Fibroblast of the conjunctiva (primary cell): ENCODE data around the gene GPC6.

Experiments used
- DNase-seq: peaks from one replicate; pipeline ENCODE4 v3.0.0-alpha.2; 2010; ENCODE audit warnings: low read depth

The GPC6 gene

DNA sequence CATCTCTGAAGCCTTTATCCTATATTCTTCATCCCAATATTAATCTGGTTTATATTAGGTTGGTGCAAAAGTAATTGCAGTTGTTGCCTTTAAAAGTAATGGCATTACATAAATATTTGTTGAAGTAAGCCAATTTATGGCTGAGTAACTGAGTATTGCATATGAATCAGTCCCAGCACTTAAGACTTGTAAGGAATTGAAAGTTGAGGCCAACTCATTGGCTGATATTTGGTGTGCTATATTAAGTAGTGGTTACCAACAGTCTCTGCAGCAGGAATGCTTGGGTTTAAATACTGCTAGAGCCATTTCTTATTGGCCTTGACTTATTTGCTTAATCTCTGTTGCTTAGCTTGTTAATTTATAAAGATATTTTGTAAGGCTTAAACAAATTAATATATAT lies 460.7 kb downstream of the GPC6 start:
- DNase-seq, result no peak

DNA sequence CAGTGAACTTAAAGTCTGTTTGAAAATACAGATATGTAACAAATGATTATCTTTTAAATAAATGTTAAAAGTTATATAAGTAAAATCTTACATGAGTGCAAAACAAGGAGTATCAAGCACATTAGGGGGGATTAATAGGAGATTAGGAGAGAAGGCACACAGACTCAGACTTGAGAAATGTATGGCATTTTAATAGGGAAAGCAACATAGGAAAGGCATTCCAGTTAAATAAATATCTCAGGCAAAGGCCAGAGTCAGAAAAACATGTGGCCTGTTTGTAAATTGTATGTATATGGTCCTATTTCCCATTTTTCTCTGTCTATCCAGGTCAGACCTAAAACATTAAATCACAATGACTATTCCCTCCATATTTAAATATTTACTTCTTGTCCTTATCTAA lies 462.7 kb downstream of the GPC6 start:
- DNase-seq, result no peak

DNA sequence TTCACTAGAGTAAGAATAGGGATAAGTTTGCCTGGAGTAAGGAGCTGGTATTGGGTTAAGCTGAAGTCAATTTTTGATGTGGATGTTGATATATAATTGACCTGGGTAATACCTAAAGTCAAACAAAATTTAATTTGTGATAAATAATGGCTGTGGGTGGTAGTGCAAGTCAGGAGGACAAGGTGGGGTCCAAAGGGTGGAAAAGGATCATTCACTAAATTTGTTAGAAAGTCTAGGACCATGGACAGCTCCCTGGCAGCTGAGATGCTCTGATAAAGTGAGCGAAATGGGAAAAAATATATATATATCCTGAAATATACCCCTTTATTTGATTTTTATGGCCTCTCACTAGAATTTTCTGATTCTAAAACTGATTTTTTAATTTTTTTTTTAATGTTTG lies 463.5 kb downstream of the GPC6 start:
- no peak for DNase-seq

DNA sequence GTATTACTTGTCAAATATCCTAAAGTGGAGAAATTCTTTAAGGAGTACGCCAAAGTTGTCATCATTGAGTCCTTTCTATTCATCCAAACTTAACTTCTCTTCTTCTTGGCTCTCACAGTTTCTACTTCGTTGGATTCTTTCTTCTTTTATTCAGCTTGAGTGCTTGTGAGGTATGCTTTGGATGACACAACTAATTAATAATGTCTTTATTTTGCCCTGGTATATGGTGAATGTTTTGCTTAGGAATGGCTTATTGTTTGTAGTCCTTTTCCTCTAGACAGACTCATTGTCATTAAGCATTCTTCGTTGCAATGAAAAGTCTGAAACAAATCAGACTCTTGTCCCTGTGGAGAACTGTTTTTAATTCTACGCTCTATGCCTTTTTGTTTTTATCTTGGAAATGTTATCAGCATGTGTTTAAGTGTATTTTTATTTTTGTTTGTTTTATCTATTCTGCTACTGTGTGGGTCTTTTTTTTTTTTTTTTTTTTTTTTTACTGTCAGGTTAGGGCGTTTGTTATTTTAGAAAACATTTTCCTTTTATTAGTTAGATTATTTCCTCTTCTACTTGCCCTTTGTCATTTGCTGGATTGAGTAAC lies 471.5 kb downstream of the GPC6 start:
- DNase-seq, result no peak

DNA sequence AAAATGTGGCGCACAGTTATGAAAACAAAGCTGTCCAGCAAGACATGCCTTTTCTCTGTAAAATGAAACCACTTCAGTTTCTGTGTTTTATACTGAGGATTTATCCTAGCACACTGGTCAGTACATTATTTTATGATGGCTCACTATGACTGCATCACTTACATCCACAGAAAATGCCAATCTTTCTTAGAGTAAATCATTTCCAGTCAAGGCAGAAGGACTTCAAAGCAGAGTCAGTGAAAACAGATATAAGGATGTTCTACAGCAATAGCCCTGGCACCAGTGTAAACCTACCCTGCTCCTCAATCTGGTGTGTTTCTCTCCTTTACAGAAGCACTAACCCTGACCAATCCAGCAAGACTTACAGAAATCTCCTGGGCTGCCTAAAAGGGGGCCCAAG lies 473.5 kb downstream of the GPC6 start:
- DNase-seq, result no peak

DNA sequence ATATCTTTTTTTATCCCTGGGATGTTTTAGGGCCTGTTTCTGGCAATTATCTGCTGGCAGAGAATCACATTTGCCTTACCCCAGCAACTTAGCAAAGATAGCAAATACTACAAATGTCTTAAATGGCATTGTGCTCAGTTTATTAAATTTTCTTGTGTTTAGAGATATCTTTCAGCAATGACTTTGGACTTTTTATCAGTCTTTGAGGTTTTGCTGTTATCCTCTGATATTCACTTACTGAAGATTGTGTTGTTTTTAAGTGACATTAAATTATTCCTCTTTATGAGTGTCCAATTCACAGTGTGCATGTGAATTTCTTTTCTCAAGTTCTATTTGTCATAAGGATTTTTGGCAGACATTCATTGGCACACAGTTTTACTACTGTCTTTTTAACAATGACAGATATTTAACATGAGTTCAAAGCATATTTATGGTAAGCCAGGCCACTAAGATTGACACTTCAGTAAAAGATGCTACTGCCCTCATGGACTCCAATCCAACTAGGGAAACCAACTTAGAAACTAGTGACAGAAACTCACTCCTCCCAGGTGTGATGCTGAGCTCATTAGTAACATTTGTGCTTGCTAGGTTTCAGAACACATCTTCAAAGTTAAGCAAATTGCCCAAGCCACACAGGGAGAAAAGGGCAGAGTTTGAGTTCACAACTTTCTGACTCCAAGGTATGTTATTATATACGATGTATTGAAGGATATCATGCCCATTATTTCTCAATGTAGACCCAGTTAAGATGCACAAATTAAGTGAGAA lies 481.9 kb downstream of the GPC6 start:
- DNase-seq, result no peak

DNA sequence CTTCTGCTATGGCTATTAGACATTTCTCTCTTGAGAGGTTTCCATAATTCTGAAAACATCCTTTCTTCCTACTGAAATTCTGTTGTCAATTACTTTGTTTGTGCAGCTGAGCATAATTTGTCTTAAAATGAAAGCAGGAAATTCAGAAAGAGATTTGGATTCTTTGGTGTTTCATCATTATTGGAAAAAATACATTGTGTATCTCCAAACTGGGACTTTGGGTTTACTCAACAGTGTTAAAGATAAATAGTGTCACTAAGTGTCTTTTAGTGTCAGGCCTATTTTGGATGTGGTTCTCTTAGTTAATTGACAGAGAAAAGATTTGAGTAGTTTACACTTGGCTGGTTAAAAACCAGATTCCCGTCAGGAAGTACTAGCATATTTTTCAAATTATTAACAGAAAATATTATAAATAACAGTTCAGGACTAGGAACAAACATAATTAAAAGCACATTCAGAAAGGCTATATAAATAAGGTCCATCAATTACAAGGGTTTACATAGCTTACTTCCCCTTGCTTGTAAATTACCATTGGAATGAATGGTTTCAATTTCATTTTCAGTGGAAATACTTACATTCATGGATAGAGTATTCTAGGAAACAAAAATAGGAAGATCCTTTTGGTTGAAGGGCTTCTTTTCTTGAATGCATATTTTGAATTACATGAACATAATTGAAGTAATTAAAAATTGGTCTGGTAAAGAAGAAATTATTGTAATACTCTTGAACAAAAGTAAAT lies 483.1 kb downstream of the GPC6 start:
- DNase-seq, result no peak

DNA sequence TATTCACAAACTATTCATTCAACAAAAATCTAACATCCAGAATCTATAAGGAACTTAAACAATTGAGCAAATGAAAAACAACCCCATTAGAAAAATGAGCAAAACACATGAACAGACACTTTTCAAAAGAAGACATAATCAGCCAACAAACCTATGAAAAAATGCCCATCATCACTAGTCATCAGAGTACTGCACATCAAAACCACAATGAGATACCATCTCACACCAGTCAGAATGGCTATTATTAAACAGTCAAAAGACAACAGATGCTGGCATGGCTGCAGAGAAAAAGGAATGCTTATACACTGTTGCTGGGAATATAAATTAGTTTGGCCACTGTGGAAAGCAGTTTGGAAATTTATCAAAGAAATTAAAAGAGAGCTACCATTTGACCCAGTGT lies 487.6 kb downstream of the GPC6 start:
- no peak for DNase-seq

DNA sequence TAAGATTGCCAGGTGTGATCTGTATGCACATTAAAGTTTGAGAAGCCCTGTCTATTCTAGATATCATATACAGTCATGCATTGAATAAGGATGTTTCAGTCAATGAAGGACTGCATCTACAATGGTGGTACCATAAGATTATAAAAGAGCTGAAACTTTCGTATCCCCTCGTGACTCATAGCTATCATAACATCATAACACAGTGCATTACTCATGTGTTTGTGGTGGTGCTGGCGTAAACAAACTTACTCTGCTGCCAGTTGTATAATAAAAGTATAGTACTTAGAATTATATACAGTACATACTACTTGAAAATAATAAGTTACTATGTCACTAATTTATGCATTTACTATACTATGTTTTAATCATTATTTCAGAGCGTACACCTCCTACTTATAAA lies 489.3 kb downstream of the GPC6 start:
- DNase-seq, result no peak

DNA sequence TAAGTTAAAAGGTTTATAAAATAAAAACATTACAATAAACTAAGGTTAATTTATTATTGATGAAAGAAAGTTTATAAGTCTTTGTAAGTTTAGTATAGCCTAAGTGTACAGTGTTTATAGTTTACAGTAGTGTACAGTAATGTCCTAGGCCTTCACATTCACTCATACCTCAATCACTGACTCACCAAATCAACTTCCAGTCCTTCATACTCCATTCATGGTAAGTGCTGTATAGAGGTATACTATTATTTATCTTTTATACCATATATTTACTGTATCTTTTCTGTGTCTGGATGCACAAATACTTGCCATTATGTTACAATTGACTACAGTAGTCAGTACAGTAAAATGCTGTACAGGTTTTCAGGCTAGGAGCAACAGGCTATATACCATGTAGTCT lies 490.0 kb downstream of the GPC6 start:
- no peak for DNase-seq

DNA sequence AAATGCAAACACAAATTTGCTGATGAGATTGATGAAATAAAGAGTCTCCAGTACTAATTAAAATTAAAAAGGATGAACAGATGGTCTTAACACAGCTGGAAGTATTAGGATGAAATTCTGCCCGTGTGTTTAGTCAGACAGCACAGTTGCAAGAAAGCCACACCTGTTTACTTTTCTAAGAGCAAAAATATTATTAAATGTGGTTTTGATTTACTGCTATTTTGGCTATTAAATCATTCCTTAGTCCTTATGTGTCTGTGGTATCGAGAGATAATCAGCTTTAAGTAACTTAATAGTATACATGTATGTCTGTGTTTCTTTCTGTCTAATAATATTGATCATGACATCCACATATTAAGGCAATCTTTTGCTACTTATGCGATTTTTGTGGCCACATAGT lies 494.9 kb downstream of the GPC6 start:
- no peak for DNase-seq

DNA sequence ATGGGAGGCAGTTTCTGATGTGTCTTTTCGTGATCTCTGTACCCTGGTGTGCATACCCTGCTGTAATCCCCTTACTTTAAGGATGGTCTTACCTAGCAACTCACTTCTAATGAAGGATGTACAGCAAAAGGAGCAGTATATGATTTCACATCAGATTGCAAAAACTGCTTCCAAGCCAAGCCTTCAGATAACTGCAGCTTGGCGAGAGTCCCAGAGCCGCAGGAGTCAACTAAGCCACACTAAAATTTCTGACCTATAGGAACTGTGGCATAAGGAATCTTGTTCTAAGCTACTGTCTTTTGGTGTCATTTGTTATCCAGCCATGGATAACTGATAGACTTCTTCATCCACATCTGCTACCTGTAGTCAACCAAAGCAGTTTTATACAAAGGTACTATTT lies 496.7 kb downstream of the GPC6 start:
- DNase-seq, result no peak

DNA sequence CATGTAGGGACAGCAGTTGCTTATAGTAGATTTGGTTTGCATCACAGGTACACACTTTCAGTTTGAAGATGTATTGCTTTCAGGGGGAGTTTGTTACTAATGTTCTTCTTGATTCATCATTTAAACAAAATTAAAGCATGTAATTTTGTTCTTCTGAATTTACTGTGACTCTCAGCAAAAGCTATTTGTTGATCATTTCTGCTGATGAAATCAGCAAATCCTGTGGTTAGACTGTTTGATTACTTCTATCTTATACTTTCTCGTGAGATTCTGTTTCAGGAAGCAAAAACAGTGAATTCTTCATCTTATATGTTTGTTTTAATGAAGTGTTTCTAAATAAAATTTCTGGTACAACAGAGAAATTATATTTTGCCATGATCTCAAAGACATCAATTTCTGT lies 497.6 kb downstream of the GPC6 start:
- no peak for DNase-seq

DNA sequence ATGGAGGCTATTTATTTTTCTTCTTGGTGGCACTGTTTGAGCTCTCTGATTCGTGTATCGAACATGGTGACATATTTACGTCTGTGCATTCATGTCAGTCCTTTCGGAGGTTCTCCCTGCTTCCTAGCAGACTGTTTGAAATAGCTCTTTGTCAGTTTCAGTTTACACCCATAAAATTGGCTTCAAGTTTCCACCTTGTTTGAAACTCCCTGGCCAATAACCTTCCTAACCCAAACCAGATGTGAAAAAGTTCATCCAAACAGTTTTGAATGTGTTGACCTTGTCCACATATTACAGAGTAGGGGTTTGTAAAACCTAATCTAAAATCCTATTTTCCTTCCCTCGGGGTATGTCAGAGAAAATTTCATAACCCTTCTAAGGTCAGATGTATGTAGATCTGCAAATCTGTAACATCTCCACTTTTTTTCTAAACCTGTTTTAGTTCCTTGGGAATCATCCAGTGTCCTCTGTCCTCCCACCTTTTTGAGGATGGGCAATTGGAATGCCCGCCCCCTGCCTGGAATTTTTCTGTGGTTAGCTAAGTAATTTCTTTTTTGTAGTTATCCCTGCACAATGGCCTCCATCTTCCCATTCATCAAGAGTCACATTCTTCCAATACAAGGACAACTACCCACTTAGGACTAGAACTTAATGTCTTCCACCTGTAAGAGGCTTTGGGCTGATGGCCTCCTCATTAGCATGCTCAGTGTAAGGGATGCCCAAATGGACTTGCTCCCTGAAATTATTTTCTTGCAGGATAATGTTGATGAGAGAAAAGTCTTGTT lies 499.8 kb downstream of the GPC6 start:
- DNase-seq, result peak; percentile 43

DNA sequence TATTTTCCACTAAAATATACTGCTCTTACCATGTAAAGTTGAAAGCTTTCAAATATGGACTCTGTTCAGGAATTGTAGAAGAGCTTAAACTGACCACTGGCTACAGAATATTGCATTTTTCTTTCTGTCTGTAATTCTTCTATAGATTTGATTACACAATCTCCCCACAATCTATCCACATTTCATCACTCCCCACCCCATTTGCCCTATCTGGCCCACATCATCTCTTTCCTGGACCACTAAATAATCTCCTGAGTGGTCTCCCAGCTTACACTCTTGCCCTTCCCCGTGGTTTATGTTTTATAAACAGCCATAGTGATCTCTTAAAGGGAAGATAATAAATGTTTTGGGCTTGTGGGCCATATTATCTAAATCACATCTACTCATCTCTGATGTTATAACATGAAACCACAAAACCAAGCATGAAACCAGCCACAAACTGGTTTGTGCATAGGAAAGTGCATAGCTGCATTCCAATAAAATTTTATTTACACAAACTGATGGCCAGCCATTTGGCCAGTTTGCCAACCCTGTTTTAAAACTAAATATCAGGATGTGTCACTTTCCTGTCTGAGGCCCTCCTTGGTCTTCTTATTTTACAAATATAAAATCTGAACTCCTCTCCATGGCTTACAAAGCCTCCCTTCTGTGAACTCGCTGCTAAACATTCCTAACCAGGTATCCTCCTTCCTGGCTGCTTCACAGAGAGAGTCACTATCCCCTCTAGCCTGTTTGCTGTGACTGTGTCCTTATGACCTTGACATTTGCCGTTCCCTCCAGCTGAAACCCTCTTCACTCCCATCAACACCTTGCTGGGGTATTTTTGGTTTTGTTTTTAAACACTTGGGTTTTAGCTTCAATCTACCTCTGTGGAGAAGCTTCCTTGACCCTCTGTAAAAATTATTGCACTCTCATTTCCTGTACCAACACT lies 500.9 kb downstream of the GPC6 start:
- DNase-seq, result no peak

DNA sequence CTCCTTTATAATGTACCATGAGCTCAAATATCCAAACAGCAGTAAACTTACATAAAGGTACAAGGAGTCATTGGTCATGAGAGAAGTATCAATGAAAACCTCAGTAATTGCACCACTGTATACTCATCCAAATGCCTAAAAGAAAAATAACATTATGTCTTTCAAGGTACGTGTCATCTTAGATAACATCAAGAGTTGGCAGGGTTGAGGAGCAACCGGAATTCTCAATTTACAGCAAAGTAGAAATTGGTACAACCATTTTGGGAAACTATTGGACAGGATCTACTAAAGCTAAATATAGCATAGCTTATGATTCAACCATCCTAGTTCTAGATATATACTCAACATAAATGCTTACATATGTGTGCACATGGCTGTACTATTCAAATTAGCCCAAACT lies 502.8 kb downstream of the GPC6 start:
- no peak for DNase-seq

DNA sequence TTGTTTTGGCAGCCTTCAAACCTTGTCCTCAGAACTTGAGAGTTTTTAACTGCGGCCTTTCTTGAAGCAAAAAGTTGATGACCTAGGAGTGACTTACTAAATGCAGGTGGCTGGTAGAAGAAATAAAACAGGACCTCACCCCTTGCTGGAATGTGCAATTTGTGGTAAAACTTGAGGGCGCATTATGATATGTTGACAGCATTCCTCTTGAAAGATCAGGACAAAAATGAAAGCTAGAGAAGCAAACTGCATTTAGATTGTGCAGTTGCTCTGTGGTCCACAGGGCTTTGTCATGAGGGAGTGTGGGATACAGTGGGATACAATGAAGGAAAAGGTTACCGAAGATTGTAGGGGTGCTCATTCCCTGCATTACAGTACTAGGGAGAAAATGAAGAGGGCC lies 504.2 kb downstream of the GPC6 start:
- no peak for DNase-seq

DNA sequence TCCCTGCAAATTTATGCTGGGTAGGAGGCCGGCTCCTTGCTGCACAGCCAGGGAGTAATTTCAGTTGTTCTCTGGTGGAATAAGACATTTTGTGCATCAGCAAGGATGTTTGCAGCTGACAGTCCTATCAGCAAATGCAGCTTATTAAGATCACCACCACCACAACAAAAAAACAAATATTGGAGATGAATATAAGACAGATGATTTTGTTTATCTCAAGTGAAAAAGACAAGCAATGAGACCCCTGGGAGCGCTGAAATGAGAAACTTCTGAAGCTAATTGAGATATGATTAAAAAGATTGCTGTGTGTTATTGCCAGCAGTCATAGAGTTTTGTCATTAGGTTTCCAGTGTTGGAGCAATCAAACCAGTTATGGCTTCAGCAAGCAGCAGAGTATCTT lies 505.6 kb downstream of the GPC6 start:
- DNase-seq, result no peak

DNA sequence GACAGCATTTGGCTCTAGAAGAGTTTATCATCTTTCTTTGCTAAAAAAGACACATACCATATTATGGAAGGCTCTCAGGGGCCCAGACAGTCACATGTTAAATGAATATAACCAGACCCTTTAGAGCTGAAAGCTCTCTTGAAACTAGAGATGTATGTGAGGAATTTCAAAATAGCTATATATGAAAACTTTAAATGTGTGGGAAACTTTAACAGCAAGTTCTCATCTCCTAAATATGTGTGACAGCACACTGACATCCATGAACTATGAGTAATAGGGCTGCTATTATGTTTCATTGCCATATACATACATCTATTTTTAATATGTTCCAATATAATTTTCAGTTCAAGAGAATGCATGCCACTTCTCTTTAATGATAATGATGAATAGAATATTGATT lies 509.5 kb downstream of the GPC6 start:
- DNase-seq, result no peak

DNA sequence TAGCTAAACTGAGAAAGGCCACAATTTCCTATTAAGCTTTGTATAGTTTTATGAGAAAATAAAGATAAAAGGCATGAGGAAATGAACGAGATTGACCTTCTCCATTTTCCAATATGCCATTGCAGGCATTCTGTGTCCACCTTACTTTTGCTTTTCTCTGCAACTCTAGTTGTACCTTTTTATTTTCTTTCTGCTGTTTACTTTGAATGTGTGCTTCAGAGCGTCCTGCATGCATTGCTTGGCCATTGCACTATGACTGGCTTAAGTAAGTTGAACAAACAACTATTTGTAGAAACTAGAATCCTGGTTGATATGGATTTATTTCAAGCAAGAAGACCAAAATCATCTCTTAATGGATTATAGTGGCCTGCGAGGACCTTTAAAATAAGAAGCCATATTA lies 510.3 kb downstream of the GPC6 start:
- DNase-seq, result no peak

DNA sequence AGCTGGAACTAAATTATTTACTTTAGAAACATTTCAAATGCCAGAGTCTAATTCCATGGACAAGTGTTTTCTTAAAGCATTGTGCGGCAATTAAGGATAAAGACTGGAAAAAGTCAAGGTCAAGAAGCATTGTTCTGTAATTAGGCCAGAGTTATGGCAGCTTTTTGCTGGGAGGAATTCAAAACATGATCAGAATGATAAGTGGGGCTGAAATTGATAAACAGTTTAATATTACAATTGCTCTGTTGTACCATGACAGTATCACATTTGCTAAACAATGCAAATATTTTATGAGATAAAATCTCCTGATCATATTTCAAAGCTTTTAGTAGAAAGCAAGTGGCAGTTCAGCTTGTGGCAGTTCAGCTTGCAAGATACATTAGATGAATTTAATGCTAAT lies 513.7 kb downstream of the GPC6 start:
- no peak for DNase-seq

DNA sequence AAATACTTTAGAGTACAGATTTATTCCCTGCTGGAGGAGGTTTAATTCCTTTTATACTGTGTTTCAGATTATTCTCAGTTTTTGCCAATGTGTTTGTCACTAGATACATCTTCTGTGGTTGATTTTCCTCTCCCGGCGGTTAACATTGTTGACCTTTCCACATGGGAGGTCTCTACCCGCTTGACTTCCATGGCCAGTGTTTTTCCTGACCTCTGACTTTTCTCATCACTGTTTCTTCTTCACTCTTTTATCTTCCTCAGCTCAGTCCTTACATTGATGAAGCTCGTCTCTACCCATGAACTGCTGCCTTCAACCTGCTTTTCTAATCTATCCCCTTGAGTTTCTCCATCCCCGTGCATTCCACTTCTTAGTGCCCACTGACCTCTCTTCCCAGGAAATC lies 517.4 kb downstream of the GPC6 start:
- DNase-seq, result no peak
